Activated gamma-delta T cell (primary cell): ENCODE results near the gene SORCS2.

Experiments used
- DNase-seq: peaks from one replicate; lab custom pipeline; 2025; lab: John Stamatoyannopoulos, UW

Gene SORCS2

GRCh38 chr4:7710126-7710525 is 517.8 kb downstream of the SORCS2 start:
- no peak for DNase-seq

- no peak for DNase-seq
Measured at GRCh38 chr4:7710576-7711306, 518.4 kb downstream of the SORCS2 start.

GRCh38 chr4:7711307-7711963 is 519.1 kb downstream of the SORCS2 start:
- no peak for DNase-seq

GRCh38 chr4:7712021-7712671 is 519.8 kb downstream of the SORCS2 start:
- no peak for DNase-seq

- DNase-seq: no peak
Measured at GRCh38 chr4:7713757-7714156, 521.4 kb downstream of the SORCS2 start.

GRCh38 chr4:7714176-7714575 is 521.8 kb downstream of the SORCS2 start:
- no peak for DNase-seq

GRCh38 chr4:7714738-7715137 is 522.4 kb downstream of the SORCS2 start:
- DNase-seq: no peak

- DNase-seq: no peak
Measured at GRCh38 chr4:7715271-7716009, 523.1 kb downstream of the SORCS2 start.

- DNase-seq: no peak
Measured at GRCh38 chr4:7716010-7716721, 523.8 kb downstream of the SORCS2 start.

- DNase-seq: no peak
Measured at GRCh38 chr4:7717161-7717560, 524.8 kb downstream of the SORCS2 start.

GRCh38 chr4:7717946-7718490 is 525.7 kb downstream of the SORCS2 start:
- no peak for DNase-seq

GRCh38 chr4:7719354-7720174 is 527.2 kb downstream of the SORCS2 start:
- peak; percentile 16 for DNase-seq

GRCh38 chr4:7721984-7722551 is 529.7 kb downstream of the SORCS2 start:
- no peak for DNase-seq

- DNase-seq: no peak
Measured at GRCh38 chr4:7722766-7723387, 530.5 kb downstream of the SORCS2 start.

- DNase-seq: no peak
Measured at GRCh38 chr4:7723625-7724024, 531.3 kb downstream of the SORCS2 start.

GRCh38 chr4:7725951-7726350 is 533.6 kb downstream of the SORCS2 start:
- no peak for DNase-seq

GRCh38 chr4:7726665-7727413 is 534.5 kb downstream of the SORCS2 start:
- no peak for DNase-seq

GRCh38 chr4:7727749-7728148 is 535.4 kb downstream of the SORCS2 start:
- no peak for DNase-seq

- no peak for DNase-seq
Measured at GRCh38 chr4:7731437-7731836, 539.1 kb downstream of the SORCS2 start.
